ENCODE results near the gene NCOA5. TPM values are rescaled to one million over a fixed set of nuclear protein-coding genes. Genes with fewer than 3 reads are reported as not detected.

NCOA5 gene
- total RNA-seq, 1 donor from 2014 or later = 10.3 TPM

DNA sequence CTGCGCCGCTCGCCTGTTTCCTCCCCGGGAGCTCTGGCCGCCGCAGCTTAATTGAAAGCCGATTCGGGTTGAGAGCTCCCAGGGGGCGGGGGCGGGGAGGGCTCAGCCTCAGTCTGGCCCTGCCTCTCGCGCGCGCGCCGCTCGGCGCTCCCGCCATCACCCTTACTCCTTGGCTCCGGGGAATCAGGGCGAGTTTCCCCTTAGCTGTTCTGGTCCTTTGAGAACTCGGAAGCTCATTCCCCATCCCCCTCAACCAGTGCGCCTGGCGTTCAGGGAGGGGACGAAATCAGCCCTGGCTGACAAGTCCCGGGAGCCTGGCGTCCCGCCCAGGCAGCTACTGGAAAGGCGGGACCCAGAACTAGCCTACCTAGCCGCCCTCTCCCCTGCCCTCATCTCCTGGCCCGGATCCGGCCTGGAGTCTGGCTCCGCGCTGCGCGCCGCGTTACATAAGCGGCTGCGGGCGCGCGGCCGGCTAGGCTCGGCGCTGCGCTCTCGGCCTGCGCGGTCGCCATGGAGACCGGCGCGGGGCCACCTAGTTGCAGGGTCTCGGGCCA, 58.0 kb downstream of the NCOA5 start:
- no peak overlapping the region for H3K27ac ChIP-seq
- peaks cover 17% of the 10 kb centered on the region for H3F3A ChIP-seq (ENCODE audit: low read depth)
- peak; percentile 89 for DNase-seq (ENCODE audit: low spot score)
- H3K4me3 Mint-ChIP-seq = peak overlapping the region; percentile 63
- TF ChIP-seq, protein P1, sequence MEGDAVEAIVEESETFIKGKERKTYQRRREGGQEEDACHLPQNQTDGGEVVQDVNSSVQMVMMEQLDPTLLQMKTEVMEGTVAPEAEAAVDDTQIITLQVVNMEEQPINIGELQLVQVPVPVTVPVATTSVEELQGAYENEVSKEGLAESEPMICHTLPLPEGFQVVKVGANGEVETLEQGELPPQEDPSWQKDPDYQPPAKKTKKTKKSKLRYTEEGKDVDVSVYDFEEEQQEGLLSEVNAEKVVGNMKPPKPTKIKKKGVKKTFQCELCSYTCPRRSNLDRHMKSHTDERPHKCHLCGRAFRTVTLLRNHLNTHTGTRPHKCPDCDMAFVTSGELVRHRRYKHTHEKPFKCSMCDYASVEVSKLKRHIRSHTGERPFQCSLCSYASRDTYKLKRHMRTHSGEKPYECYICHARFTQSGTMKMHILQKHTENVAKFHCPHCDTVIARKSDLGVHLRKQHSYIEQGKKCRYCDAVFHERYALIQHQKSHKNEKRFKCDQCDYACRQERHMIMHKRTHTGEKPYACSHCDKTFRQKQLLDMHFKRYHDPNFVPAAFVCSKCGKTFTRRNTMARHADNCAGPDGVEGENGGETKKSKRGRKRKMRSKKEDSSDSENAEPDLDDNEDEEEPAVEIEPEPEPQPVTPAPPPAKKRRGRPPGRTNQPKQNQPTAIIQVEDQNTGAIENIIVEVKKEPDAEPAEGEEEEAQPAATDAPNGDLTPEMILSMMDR (IDR thresholded peaks at IDR 0.05) = no peak
- TF ChIP-seq EZH2phosphoT487 (IDR thresholded peaks at IDR 0.05) (peak; percentile 47), EZH2 (IDR thresholded peaks at IDR 0.05) (peak; percentile 73)
- peak overlapping the region; percentile 84 for H3K4me2 ChIP-seq
- peaks cover 3% of the 10 kb centered on the region for H3K4me1 Mint-ChIP-seq
- H4K20me1 ChIP-seq (ENCODE audit: low read depth) = peaks cover 77% of the 10 kb centered on the region
- H3K9ac ChIP-seq = no peak overlapping the region
- no peaks in the 10 kb centered on the region for H3K9me3 ChIP-seq (ENCODE audit: low read depth)
- H3K27me3 ChIP-seq = peaks cover 100% of the 10 kb centered on the region
- H3K4me1 ChIP-seq = peaks cover 9% of the 10 kb centered on the region
- peaks cover 78% of the 10 kb centered on the region for H3K27me3 Mint-ChIP-seq (ENCODE audit: insufficient read depth, low read depth)
- no peaks in the 10 kb centered on the region for H3K79me2 ChIP-seq (ENCODE audit: low read depth)
- H3K9me3 Mint-ChIP-seq = no peaks in the 10 kb centered on the region
- no peaks in the 10 kb centered on the region for H3K36me3 ChIP-seq
- H3K36me3 Mint-ChIP-seq = no peaks in the 10 kb centered on the region
- H3K27ac Mint-ChIP-seq = no peak overlapping the region
- H2AFZ ChIP-seq (replicated peaks) = no peak overlapping the region
- peak overlapping the region; percentile 51 for H3K4me3 ChIP-seq

DNA sequence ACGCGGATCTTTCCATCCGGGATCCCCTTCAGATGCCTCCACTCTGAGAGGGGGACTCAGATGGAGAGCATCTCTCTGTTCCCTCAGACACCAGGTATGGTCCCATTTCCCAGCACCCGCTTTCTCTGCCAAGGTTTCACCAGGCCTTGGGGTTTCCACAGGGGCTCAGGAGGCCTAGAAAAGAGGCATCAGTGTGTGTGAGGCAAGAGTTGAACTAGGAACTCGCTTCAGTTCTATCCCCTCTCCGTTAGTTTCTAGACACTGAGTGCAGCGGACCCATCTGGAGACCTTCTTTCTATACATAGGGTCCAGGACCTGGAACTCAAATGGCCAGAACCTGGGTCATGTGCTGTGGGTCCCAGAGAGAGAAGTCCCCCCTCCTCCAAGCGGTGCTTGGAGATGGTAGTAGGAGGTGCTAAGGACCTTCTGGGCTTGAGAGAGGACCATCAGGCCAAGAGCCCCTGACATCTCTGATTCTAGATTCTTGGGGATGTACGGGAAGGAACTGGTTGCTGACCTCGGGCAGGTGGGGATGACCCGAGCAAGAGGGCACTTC, 58.7 kb downstream of the NCOA5 start:
- DNase-seq (ENCODE audit: low spot score) = no peak
- Histone ChIP-seq H3K9me3 (ENCODE audit: low read depth) (no peaks in the 10 kb centered on the region), H3K4me2 (peak overlapping the region; percentile 84), H3K27me3 (peaks cover 100% of the 10 kb centered on the region), H3F3A (ENCODE audit: low read depth) (peaks cover 17% of the 10 kb centered on the region), H3K4me1 (peaks cover 9% of the 10 kb centered on the region), H2AFZ (replicated peaks) (no peak overlapping the region), H3K9ac (no peak overlapping the region), H3K36me3 (no peaks in the 10 kb centered on the region), H3K79me2 (ENCODE audit: low read depth) (no peaks in the 10 kb centered on the region), H3K27ac (no peak overlapping the region), H3K4me3 (peak overlapping the region; percentile 51), H4K20me1 (ENCODE audit: low read depth) (peaks cover 78% of the 10 kb centered on the region)
- Mint-ChIP-seq H3K36me3 (no peaks in the 10 kb centered on the region), H3K4me3 (no peak overlapping the region), H3K27ac (no peak overlapping the region), H3K9me3 (no peaks in the 10 kb centered on the region), H3K4me1 (peaks cover 3% of the 10 kb centered on the region), H3K27me3 (ENCODE audit: insufficient read depth, low read depth) (peaks cover 72% of the 10 kb centered on the region)
- TF ChIP-seq EZH2 (IDR thresholded peaks at IDR 0.05) = no peak
- TF ChIP-seq, protein P1 (IDR thresholded peaks at IDR 0.05) = no peak
- no peak for TF ChIP-seq EZH2phosphoT487 (IDR thresholded peaks at IDR 0.05)

DNA sequence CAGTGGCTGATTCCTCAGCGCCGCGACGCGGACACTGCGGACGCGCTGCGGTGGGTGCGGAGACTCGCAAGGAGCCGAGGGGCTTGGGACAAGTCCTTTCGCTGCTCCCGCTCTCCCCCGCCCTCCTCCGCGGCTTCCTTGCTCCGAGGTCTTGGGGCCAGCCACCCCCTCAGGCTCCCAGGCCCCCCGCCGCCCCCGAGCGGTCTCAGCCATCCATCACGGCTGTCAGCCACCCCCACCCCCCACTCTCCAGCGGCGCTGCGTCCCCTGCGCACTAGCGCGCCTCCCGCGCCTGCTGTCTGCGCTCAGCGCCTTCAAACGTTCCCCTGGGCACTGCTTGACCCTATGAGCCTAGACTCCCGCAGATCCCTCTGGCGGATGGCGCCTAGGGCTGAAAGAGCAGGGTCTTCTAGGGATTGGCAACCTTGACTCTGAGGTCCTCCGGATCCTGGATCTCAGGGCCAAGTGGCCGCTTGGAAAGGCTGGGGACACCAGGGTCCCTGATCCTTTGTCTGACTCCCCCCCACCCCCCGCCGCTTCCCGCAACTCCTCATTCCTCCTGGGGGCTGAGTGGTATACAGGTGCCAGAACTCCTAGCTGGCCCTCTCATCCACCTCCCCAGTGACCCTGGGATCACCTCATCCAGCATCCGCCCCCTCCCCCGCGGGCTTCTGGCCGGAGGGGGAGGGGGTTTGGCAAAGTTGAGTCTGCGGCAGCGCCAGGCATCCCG, 59.3 kb downstream of the NCOA5 start:
- no peak overlapping the region for H2AFZ ChIP-seq (replicated peaks)
- no peaks in the 10 kb centered on the region for H3K79me2 ChIP-seq (ENCODE audit: low read depth)
- no peak overlapping the region for H3K4me3 ChIP-seq
- H3K9me3 ChIP-seq (ENCODE audit: low read depth) = no peaks in the 10 kb centered on the region
- no peak overlapping the region for H3K4me2 ChIP-seq
- no peak overlapping the region for H3K27ac ChIP-seq
- peaks cover 9% of the 10 kb centered on the region for H3K4me1 ChIP-seq
- H3F3A ChIP-seq (ENCODE audit: low read depth) = peaks cover 17% of the 10 kb centered on the region
- peaks cover 82% of the 10 kb centered on the region for H4K20me1 ChIP-seq (ENCODE audit: low read depth)
- Mint-ChIP-seq H3K4me1 (peaks cover 7% of the 10 kb centered on the region), H3K27ac (no peak overlapping the region), H3K9me3 (no peaks in the 10 kb centered on the region), H3K36me3 (no peaks in the 10 kb centered on the region), H3K27me3 (ENCODE audit: insufficient read depth, low read depth) (peaks cover 71% of the 10 kb centered on the region), H3K4me3 (no peak overlapping the region)
- DNase-seq (ENCODE audit: low spot score) = peak; percentile 28
- peaks cover 100% of the 10 kb centered on the region for H3K27me3 ChIP-seq
- no peaks in the 10 kb centered on the region for H3K36me3 ChIP-seq
- TF ChIP-seq EZH2phosphoT487 (IDR thresholded peaks at IDR 0.05) = no peak
- TF ChIP-seq EZH2 (IDR thresholded peaks at IDR 0.05) = no peak
- TF ChIP-seq, protein P1 (IDR thresholded peaks at IDR 0.05) = no peak
- H3K9ac ChIP-seq = no peak overlapping the region
